ENCODE results near the gene GCNT3. TPM values are rescaled to one million over a fixed set of nuclear protein-coding genes. Genes with fewer than 3 reads are reported as not detected.

The GCNT3 gene
- total and polyA plus RNA-seq, 7 donors: 0.36 to 129 (median 73.3) TPM; not detected in 2

GRCh38 chr15:59657635-59658125 is 46.1 kb downstream of the GCNT3 start:
- 25 to 37% methylated on average over 23 of the region's 23 CpGs for WGBS, 2 donors
- TF ChIP-seq POLR2AphosphoS5 (IDR thresholded peaks at IDR 0.05): no peak
- no peak for TF ChIP-seq POLR2A (IDR thresholded peaks at IDR 0.05)
- TF ChIP-seq CTCF (IDR thresholded peaks at IDR 0.05): no peak
- TF ChIP-seq EP300 (IDR thresholded peaks at IDR 0.05): no peak
- intact Hi-C loops (cut with DNase I): loop anchor here (1.0 to 5.0 kb wide), 2 partner anchors 32 to 725 kb away; partner anchors contain the start of genes BNIP2 and SLTM
- peaks cover 0 to 37% (median 24%) of the 10 kb centered on the region in 4 donors for H3K4me1 ChIP-seq
- peak overlapping the region; percentile 85 to 88 (median 86) for H3K27ac ChIP-seq
- H3K4me3 ChIP-seq: peak overlapping the region; percentile 88 to 93 (median 91)
- H3K27me3 ChIP-seq: no peaks in the 10 kb centered on the region
- peaks cover 0 to 19% (median 0%) of the 10 kb centered on the region in 4 donors for H3K36me3 ChIP-seq
- no peak for DNase-seq
- H3K9me3 ChIP-seq: no peaks in the 10 kb centered on the region

GRCh38 chr15:59659366-59659765 is 47.8 kb downstream of the GCNT3 start:
- no peak for DNase-seq
- WGBS, 2 donors: 25 to 69% methylated on average over 1 of the region's 1 CpG
- intact Hi-C loops (cut with DNase I): loop anchor here (5.0 kb wide), 1 partner anchor 727 kb away; the partner anchor contains the start of gene SLTM
- peaks cover 0 to 39% (median 27%) of the 10 kb centered on the region in 4 donors for H3K4me1 ChIP-seq
- H3K27ac ChIP-seq: no peak overlapping the region
- no peaks in the 10 kb centered on the region for H3K27me3 ChIP-seq
- H3K36me3 ChIP-seq: peaks cover 0 to 24% (median 0%) of the 10 kb centered on the region in 4 donors
- TF ChIP-seq POLR2A (IDR thresholded peaks at IDR 0.05) (no peak), EP300 (IDR thresholded peaks at IDR 0.05) (no peak), CTCF (IDR thresholded peaks at IDR 0.05) (no peak), POLR2AphosphoS5 (IDR thresholded peaks at IDR 0.05) (no peak)
- no peak overlapping the region for H3K4me3 ChIP-seq
- H3K9me3 ChIP-seq: no peaks in the 10 kb centered on the region

GRCh38 chr15:59662260-59662659 is 50.7 kb downstream of the GCNT3 start:
- WGBS, 2 donors: 44 to 60% methylated on average over 1 of the region's 1 CpG
- Histone ChIP-seq H3K27me3 (no peaks in the 10 kb centered on the region), H3K27ac (peak overlapping the region; percentile 23 to 52 (median 46)), H3K4me3 (no peak overlapping the region), H3K9me3 (no peaks in the 10 kb centered on the region), H3K4me1 (peaks cover 0 to 20% (median 13%) of the 10 kb centered on the region in 4 donors), H3K36me3 (peaks cover 0 to 50% (median 5%) of the 10 kb centered on the region in 4 donors)
- DNase-seq: no peak
- intact Hi-C loops (cut with DNase I): no loop called here
- TF ChIP-seq EP300 (IDR thresholded peaks at IDR 0.05) (no peak), POLR2A (IDR thresholded peaks at IDR 0.05) (no peak), POLR2AphosphoS5 (IDR thresholded peaks at IDR 0.05) (peak in 2 of 4 donors; percentile 15 to 32), CTCF (IDR thresholded peaks at IDR 0.05) (no peak)

- 85 to 86% methylated on average over 8 of the region's 8 CpGs for WGBS, 2 donors
- no peaks in the 10 kb centered on the region for H3K4me1 ChIP-seq
- H3K27ac ChIP-seq: no peak overlapping the region
- H3K4me3 ChIP-seq: no peak overlapping the region
- no peaks in the 10 kb centered on the region for H3K9me3 ChIP-seq
- intact Hi-C loops (cut with DNase I): no loop called here
- no peaks in the 10 kb centered on the region for H3K27me3 ChIP-seq
- no peak for DNase-seq
- peaks cover 0 to 96% (median 37%) of the 10 kb centered on the region in 4 donors for H3K36me3 ChIP-seq
- TF ChIP-seq POLR2A (IDR thresholded peaks at IDR 0.05): no peak
- no peak for TF ChIP-seq EP300 (IDR thresholded peaks at IDR 0.05)
- no peak for TF ChIP-seq POLR2AphosphoS5 (IDR thresholded peaks at IDR 0.05)
- no peak for TF ChIP-seq CTCF (IDR thresholded peaks at IDR 0.05)
These were observed 57.0 kb downstream of the GCNT3 start for GRCh38 chr15:59668556-59668955.

Small RNA genes within 50 kb of the gene (small RNA-seq; reads per million reads assigned to genes)
- 0 reads per million in 3 donors for gene RNA5SP396

Other genes with a start within 250 kb of the GCNT3 start
- 10 to 100 TPM; 20.6 to 32.1 (median 22.9) TPM for gene MYO1E, start 238.9 kb upstream of the GCNT3 start, total RNA-seq
- 10 to 100 TPM; 44.4 to 92.2 (median 74.1) TPM for gene MYO1E, start 238.9 kb upstream of the GCNT3 start, polyA plus RNA-seq
- 1 to 10 TPM in 3 of 4 donors, not detected in 1; 1.8 to 4.7 (median 2.1) TPM for gene FAM81A, start 173.6 kb upstream of the GCNT3 start, total RNA-seq
- gene FAM81A, start 173.6 kb upstream of the GCNT3 start, polyA plus RNA-seq: 1 to 10 TPM in 2 of 3 donors, under 1 TPM in 1; under 0.01 to 3.7 (median 2.8) TPM
- gene GTF2A2, start 45.7 kb downstream of the GCNT3 start, total RNA-seq: 10 to 100 TPM; 33.7 to 48.2 (median 35.7) TPM
- gene GTF2A2, start 45.7 kb downstream of the GCNT3 start, polyA plus RNA-seq: 10 to 100 TPM; 55.3 to 98.0 (median 80.5) TPM
- 100 to 1,000 TPM; 115 to 199 (median 142) TPM for gene BNIP2, start 77.5 kb downstream of the GCNT3 start, total RNA-seq
- gene BNIP2, start 77.5 kb downstream of the GCNT3 start, polyA plus RNA-seq: 10 to 100 TPM; 28.8 to 33.5 (median 33.3) TPM